Mesothelial cell of epicardium (in vitro differentiated cells): ENCODE results near the gene KHDC3L. TPM values are rescaled to one million over a fixed set of nuclear protein-coding genes. Genes with fewer than 3 reads are reported as not detected.

Source experiments
- DNase-seq, 2 experiments: peaks; one replicate each; pipeline ENCODE4 v3.0.0; 2021; ENCODE audit warnings: low spot score in 2 of 2; ENCODE audit not compliant: unreplicated experiment in 2 of 2
- H3K27ac Mint-ChIP-seq: 2 replicates; pipeline ENCODE4 v1.8.0; 2021; ENCODE audit warnings: mixed read lengths
- H3K27me3 Mint-ChIP-seq: 2 replicates; pipeline ENCODE4 v1.8.0; 2021; ENCODE audit warnings: low read depth, mixed read lengths
- H3K36me3 Mint-ChIP-seq: 2 replicates; pipeline ENCODE4 v1.8.0; 2021; ENCODE audit warnings: mixed read lengths
- H3K4me1 Mint-ChIP-seq: 2 replicates; pipeline ENCODE4 v1.8.0; 2021; ENCODE audit warnings: mixed read lengths
- H3K4me3 Mint-ChIP-seq: 2 replicates; pipeline ENCODE4 v1.8.0; 2021; ENCODE audit warnings: mild to moderate bottlenecking, moderate library complexity, mixed read lengths
- H3K9me3 Mint-ChIP-seq: 2 replicates; pipeline ENCODE4 v1.8.0; 2021; ENCODE audit warnings: mixed read lengths
- CTCF ChIP-seq: fragments of 200-600 bp; sonication (generic); IDR thresholded peaks from one replicate; pipeline ENCODE4 v1.5.0; 2021; ENCODE audit warnings: antibody characterized with exemption; ENCODE audit not compliant: unreplicated experiment
- total RNA-seq: library from RNA; stranded (reverse); gene quantifications from 3 replicates; pipeline ENCODE4 v1.2.1, GENCODE V29; 2021

The KHDC3L gene
- total RNA-seq, 1 donor from 2014 or later, result not detected

- no peaks in the 10 kb centered on the region for H3K9me3 Mint-ChIP-seq
- no peaks in the 10 kb centered on the region for H3K4me1 Mint-ChIP-seq
- no peaks in the 10 kb centered on the region for H3K36me3 Mint-ChIP-seq
- H3K4me3 Mint-ChIP-seq, result no peak within 1 kb of the TSS
- H3K27me3 Mint-ChIP-seq, result peaks cover 2% of the 10 kb centered on the region
- no peak for DNase-seq
- H3K27ac Mint-ChIP-seq, result no peak within 1 kb of the TSS
- no peak for TF ChIP-seq CTCF
Measured at GRCh38 chr6:73394577-73395354, 32.3 kb downstream of the KHDC3L start, which contains the start of gene DDX43. Gene DDX43 (plus strand): TSS chr6:73394828. CDS start chr6:73394906, 78 bp downstream.

GRCh38 chr6:73395875-73396274 lies 33.4 kb downstream of the KHDC3L start:
- H3K27me3 Mint-ChIP-seq, result peaks cover 2% of the 10 kb centered on the region
- no peak overlapping the region for H3K4me3 Mint-ChIP-seq
- no peak for DNase-seq
- no peaks in the 10 kb centered on the region for H3K9me3 Mint-ChIP-seq
- no peaks in the 10 kb centered on the region for H3K4me1 Mint-ChIP-seq
- no peaks in the 10 kb centered on the region for H3K36me3 Mint-ChIP-seq
- H3K27ac Mint-ChIP-seq, result no peak overlapping the region
- no peak for TF ChIP-seq CTCF

DNA sequence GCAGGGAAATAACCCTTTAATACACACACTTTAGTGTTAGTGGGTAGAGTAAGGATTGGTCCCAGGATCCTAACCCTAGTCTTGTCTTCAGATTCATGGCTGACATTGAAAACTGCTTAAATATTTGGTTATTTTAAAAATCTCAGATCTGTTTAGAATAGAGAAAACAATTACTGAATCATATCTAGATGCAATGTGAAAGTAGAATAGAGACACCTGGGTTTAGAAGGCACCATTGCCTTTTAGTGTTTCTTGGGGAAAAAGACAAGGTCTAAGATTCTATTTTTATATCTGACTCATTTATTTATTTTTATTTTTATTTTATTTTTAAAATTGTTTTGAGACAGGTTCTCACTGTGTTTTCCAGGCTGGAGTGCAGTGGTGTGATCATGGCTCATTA lies 38.2 kb downstream of the KHDC3L start:
- H3K4me3 Mint-ChIP-seq, result no peak overlapping the region
- DNase-seq, result no peak
- no peaks in the 10 kb centered on the region for H3K9me3 Mint-ChIP-seq
- H3K4me1 Mint-ChIP-seq, result no peaks in the 10 kb centered on the region
- H3K27ac Mint-ChIP-seq, result no peak overlapping the region
- no peak for TF ChIP-seq CTCF
- H3K27me3 Mint-ChIP-seq, result no peaks in the 10 kb centered on the region
- no peaks in the 10 kb centered on the region for H3K36me3 Mint-ChIP-seq

DNA sequence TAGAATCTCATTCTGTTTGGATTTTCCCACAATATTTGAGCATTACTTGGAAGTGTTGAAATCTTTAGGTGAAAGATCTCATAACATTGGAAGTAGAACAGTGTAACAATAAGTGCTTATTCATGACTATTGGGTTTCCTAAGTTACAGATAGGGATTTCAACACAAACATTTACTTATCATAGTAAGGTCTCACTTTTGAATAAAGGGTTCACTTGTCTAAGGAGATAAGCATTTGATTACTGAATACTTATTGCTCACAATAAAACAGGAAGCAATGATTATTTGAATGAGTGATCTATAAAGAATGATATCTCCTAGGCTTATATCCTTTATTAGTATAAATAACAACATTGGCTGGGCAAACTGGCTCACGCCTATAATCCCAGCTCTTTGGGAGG lies 46.9 kb downstream of the KHDC3L start:
- Mint-ChIP-seq H3K36me3 (no peaks in the 10 kb centered on the region), H3K4me3 (no peak overlapping the region), H3K4me1 (no peaks in the 10 kb centered on the region), H3K27ac (no peak overlapping the region), H3K27me3 (no peaks in the 10 kb centered on the region), H3K9me3 (no peaks in the 10 kb centered on the region)
- TF ChIP-seq CTCF, result no peak
- DNase-seq, result no peak

- Mint-ChIP-seq H3K9me3 (no peaks in the 10 kb centered on the region), H3K4me1 (no peaks in the 10 kb centered on the region), H3K36me3 (no peaks in the 10 kb centered on the region), H3K27ac (no peak overlapping the region), H3K27me3 (no peaks in the 10 kb centered on the region), H3K4me3 (no peak overlapping the region)
- TF ChIP-seq CTCF, result no peak
- no peak for DNase-seq
Measured at GRCh38 chr6:73413102-73413501, 50.6 kb downstream of the KHDC3L start.

Other genes starting within 250 kb of the KHDC3L start
- gene KHDC1L, start 137.2 kb upstream of the KHDC3L start, total RNA-seq, result 0.56 to 0.95 TPM (median 0.58 TPM) in 3 replicates
- gene KHDC1, start 99.5 kb upstream of the KHDC3L start, total RNA-seq, result 9.5 to 10.2 TPM (median 10.2 TPM) in 3 replicates
- gene DPPA5, start 8.4 kb upstream of the KHDC3L start, total RNA-seq, result not detected in 3 replicates
- gene OOEP, start 7.2 kb downstream of the KHDC3L start, total RNA-seq, result not detected in 3 replicates
- gene DDX43, start 32.2 kb downstream of the KHDC3L start, total RNA-seq, result not detected in 3 replicates
- gene CGAS, start 89.6 kb downstream of the KHDC3L start, total RNA-seq, result 0.27 to 0.65 TPM (median 0.52 TPM) in 3 replicates
- gene MTO1, start 99.1 kb downstream of the KHDC3L start, total RNA-seq, result 16.8 to 21.6 TPM (median 19.9 TPM) in 3 replicates
- 11,105 to 11,574 TPM (median 11,439 TPM) in 3 replicates for gene EEF1A1, start 158.4 kb downstream of the KHDC3L start, total RNA-seq